ENCODE measurements around the gene TSPAN4.
A peak's percentile ranks its signal among the peaks of the same experiment; 100 is the strongest.

TSPAN4 gene

DNA sequence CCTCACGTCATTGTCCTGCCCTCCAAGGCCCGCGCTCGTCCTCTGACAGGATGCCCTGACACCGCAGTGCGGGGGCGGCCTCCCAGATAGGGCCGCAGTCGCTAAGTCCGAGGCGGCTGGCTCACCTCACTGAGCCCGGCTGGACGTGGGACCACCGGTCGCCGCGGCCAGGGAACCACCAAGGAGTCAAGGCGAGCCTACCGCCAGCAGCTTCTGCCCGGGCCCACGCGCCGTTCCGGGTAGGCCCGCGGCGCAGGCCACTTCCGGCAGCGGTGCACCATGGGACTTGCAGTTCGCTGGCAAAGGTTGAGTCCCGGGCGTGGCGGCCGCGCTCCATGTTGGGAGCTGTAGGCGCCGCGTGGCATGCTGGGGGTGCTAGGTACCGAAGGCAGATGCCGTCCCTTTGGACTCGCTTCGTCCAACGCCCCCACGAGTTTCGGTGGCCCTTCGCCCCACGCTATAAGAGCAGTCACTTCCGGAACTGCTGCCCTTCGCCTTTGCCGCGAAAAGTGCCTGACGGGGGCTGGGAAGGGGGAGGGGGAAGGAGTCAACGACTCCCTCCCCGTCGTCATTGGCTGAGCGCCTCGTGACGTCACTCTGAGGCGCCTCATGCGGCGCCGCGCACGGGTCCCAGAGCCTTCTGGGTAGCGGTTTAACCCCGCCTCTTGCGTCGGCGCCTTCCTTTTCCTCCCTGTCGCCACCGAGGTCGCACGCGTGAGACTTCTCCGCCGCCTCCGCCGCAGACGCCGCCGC lies 33.2 kb upstream of the TSPAN4 start, which contains the start of gene RPLP2:
TSS of gene RPLP2 (plus strand) at position 681 of the 753 bp plus-strand sequence. CDS start 268 bp downstream, outside the sequence.
- TF ChIP-seq, protein P1, sequence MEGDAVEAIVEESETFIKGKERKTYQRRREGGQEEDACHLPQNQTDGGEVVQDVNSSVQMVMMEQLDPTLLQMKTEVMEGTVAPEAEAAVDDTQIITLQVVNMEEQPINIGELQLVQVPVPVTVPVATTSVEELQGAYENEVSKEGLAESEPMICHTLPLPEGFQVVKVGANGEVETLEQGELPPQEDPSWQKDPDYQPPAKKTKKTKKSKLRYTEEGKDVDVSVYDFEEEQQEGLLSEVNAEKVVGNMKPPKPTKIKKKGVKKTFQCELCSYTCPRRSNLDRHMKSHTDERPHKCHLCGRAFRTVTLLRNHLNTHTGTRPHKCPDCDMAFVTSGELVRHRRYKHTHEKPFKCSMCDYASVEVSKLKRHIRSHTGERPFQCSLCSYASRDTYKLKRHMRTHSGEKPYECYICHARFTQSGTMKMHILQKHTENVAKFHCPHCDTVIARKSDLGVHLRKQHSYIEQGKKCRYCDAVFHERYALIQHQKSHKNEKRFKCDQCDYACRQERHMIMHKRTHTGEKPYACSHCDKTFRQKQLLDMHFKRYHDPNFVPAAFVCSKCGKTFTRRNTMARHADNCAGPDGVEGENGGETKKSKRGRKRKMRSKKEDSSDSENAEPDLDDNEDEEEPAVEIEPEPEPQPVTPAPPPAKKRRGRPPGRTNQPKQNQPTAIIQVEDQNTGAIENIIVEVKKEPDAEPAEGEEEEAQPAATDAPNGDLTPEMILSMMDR (IDR thresholded peaks at IDR 0.05; ENCODE audit: insufficient read depth, missing control alignments) = no peak
- FAIRE-seq (no peak), DNase-seq (ENCODE audit: insufficient read length, low spot score) (peak; percentile 88)

GRCh38 chr11:810040-810567 lies 32.5 kb upstream of the TSPAN4 start:
- DNase-seq (ENCODE audit: insufficient read length, low spot score) = no peak

GRCh38 chr11:811446-812245 lies 31.0 kb upstream of the TSPAN4 start:
- FAIRE-seq (no peak), DNase-seq (ENCODE audit: insufficient read length, low spot score) (no peak)
- TF ChIP-seq, protein P1 (IDR thresholded peaks at IDR 0.05; ENCODE audit: insufficient read depth, missing control alignments) = no peak

More at GRCh38 chr11:810040-810567, 32.5 kb upstream of the TSPAN4 start:
- TF ChIP-seq, protein P1 (IDR thresholded peaks at IDR 0.05; ENCODE audit: insufficient read depth, missing control alignments) = no peak
- no peak for FAIRE-seq

GRCh38 chr11:812390-812789 lies 30.3 kb upstream of the TSPAN4 start:
- TF ChIP-seq, protein P1 (IDR thresholded peaks at IDR 0.05; ENCODE audit: insufficient read depth, missing control alignments) = no peak
- DNase-seq (ENCODE audit: insufficient read length, low spot score) (no peak), FAIRE-seq (no peak)

DNA sequence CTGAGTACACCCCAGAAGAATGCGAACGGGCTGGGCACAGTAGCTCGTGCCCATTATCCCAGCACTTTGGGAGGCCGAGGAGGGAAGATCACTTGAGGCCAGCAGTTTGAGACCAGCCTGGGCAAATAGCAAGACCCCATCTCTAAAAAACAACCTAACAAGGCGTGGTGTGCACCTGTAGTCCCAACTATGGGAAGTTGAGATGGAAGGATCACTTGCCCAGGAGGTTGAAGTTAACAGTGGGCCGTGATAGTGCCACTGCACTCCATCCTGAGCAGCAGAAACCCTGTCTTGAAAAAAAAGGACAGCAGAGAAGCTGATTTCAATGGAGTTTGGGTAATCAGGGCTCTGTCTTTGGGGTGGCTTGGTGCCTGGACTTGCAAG lies 29.6 kb upstream of the TSPAN4 start:
- FAIRE-seq (no peak), DNase-seq (ENCODE audit: insufficient read length, low spot score) (no peak)
- TF ChIP-seq, protein P1 (IDR thresholded peaks at IDR 0.05; ENCODE audit: insufficient read depth, missing control alignments) = no peak

GRCh38 chr11:813456-814096 lies 29.1 kb upstream of the TSPAN4 start:
- TF ChIP-seq, protein P1 (IDR thresholded peaks at IDR 0.05; ENCODE audit: insufficient read depth, missing control alignments) = no peak
- FAIRE-seq (no peak), DNase-seq (ENCODE audit: insufficient read length, low spot score) (no peak)
